Body of pancreas (tissue), 4 donors: ENCODE data around the gene GLG1. TPM values are rescaled to one million over a fixed set of nuclear protein-coding genes. Genes with fewer than 3 reads are reported as not detected.
"Not testable (repeated sequence)": the region's sequence is repeated elsewhere in the genome, so short reads cannot be mapped to it uniquely, and the experiment has no call there.

Experiments
- ATAC-seq: fragments of 150-250 bp; one replicate; pipeline ENCODE4 v1.9.1; 2016
- DNase-seq, 4 donors: peaks; one replicate each; pipeline ENCODE4 v3.0.0-alpha.2; 2019
- H3K27ac ChIP-seq, 4 donors: fragments of 200-600 bp; sonication (generic); 1 replicate in 3 of 4; 2 replicates in 1 of 4; pipeline versions ENCODE4 v1.5.1 to v1.6.1; 2016 to 2019; ENCODE audit warnings: mild to moderate bottlenecking in 1 of 4, mixed read lengths in 1 of 4, moderate library complexity in 1 of 4
- H3K27me3 ChIP-seq, 2 donors: fragments of 200-600 bp; sonication (generic); one replicate each; pipeline ENCODE4 v1.6.0; 2016; ENCODE audit warnings: mild to moderate bottlenecking in 1 of 2
- H3K36me3 ChIP-seq, 2 donors: fragments of 200-600 bp; sonication (generic); replicated peaks in 1 of 2; 2 replicates each; pipeline ENCODE4 v1.5.1; 2016; ENCODE audit warnings: low read depth in 2 of 2; ENCODE audit not compliant: insufficient read depth in 1 of 2
- H3K4me1 ChIP-seq: fragments of 200-600 bp; sonication (generic); one replicate; pipeline ENCODE4 v1.6.0; 2016
- H3K4me3 ChIP-seq, 2 donors: fragments of 200-600 bp; sonication (generic); 1 replicate in 1 of 2; 2 replicates in 1 of 2; pipeline ENCODE4 v1.5.1; 2016 to 2019
- H3K9me3 ChIP-seq, 3 donors: fragments of 200-600 bp; sonication (generic); 1 replicate in 2 of 3; 2 replicates in 1 of 3; pipeline ENCODE4 v1.5.1; 2016
- CTCF ChIP-seq, 7 experiments: fragments of 450-650 bp in 4 of 7; fragments of 200-600 bp in 3 of 7; sonication (generic) in 3 of 7; IDR thresholded peaks; one replicate each; pipeline ENCODE4 v1.5.1; 2016 to 2019; ENCODE audit warnings: antibody characterized with exemption in 7 of 7
- POLR2A ChIP-seq, 3 donors: fragments of 450-650 bp; IDR thresholded peaks; one replicate each; pipeline ENCODE4 v1.6.1; 2016; ENCODE audit warnings: antibody characterized with exemption in 3 of 3, mild to moderate bottlenecking in 2 of 3
- WGBS, 2 donors: methylation state at CpG; one replicate each; pipeline ENCODE4 v1.1.5; 2017; 5-methylcytosine and 5-hydroxymethylcytosine counted together
- intact Hi-C: fragments of 100-400 bp; cut with DNase I; formaldehyde crosslinking; loops from one replicate; pipeline ENCODE4 v1.15.1; 2023
- total RNA-seq, 2 donors: library from RNA; depleted of rRNA; stranded (reverse); fragments of >200 nt; gene quantifications; one replicate each; pipeline ENCODE4 v1.1.0, GENCODE V29; 2016

GLG1 gene
- total RNA-seq, 2 donors from 2014 or later, result 103 to 144 TPM

GRCh38 chr16:74556375-74556922 lies 50.5 kb downstream of the GLG1 start:
- Histone ChIP-seq H3K27me3 (no peaks in the 10 kb centered on the region), H3K4me3 (no peak overlapping the region), H3K4me1 (peaks cover 7% of the 10 kb centered on the region), H3K9me3 (no peaks in the 10 kb centered on the region), H3K27ac (no peak overlapping the region), H3K36me3 (no peaks in the 10 kb centered on the region)
- WGBS, 2 donors, result 83 to 95% methylated on average over 1 of the region's 1 CpG
- ATAC-seq (no peak), DNase-seq (no peak)
- intact Hi-C loops, result no loop called here
- TF ChIP-seq CTCF (IDR thresholded peaks at IDR 0.05) (no peak), POLR2A (IDR thresholded peaks at IDR 0.05) (no peak)

GRCh38 chr16:74552357-74552756 lies 54.6 kb downstream of the GLG1 start:
- 95 to 100% methylated on average over 1 to 5 of the region's 6 CpGs for WGBS, 2 donors
- intact Hi-C loops, H3K4me1 ChIP-seq, ATAC-seq, DNase-seq, H3K9me3 ChIP-seq, H3K4me3 ChIP-seq, H3K36me3 ChIP-seq, H3K27ac ChIP-seq, H3K27me3 ChIP-seq: not testable (repeated sequence)

GRCh38 chr16:74550227-74551019 lies 56.5 kb downstream of the GLG1 start:
- H3K27me3 ChIP-seq, DNase-seq, H3K27ac ChIP-seq, H3K36me3 ChIP-seq, H3K4me1 ChIP-seq, ATAC-seq, H3K9me3 ChIP-seq, H3K4me3 ChIP-seq, intact Hi-C loops: not testable (repeated sequence)
- WGBS, 2 donors, result 57 to 79% methylated on average over 7 of the region's 7 CpGs

- intact Hi-C loops, H3K27me3 ChIP-seq, H3K4me1 ChIP-seq, H3K27ac ChIP-seq, H3K4me3 ChIP-seq, H3K36me3 ChIP-seq, ATAC-seq, H3K9me3 ChIP-seq, DNase-seq: not testable (repeated sequence)
- 90 to 100% methylated on average over 4 of the region's 4 CpGs for WGBS, 2 donors
These were observed 60.8 kb downstream of the GLG1 start for GRCh38 chr16:74546112-74546511.

- ATAC-seq, intact Hi-C loops, H3K4me1 ChIP-seq, H3K27ac ChIP-seq, H3K9me3 ChIP-seq, H3K27me3 ChIP-seq, H3K4me3 ChIP-seq, DNase-seq, H3K36me3 ChIP-seq: not testable (repeated sequence)
- WGBS, 2 donors, result 58 to 62% methylated on average over 2 of the region's 3 CpGs
These were observed 63.9 kb downstream of the GLG1 start for GRCh38 chr16:74542911-74543578.

- DNase-seq, result peak in 3 of 4 donors; percentile 24 to 40 (median 33)
- H3K27ac ChIP-seq, H3K9me3 ChIP-seq, H3K36me3 ChIP-seq, H3K4me3 ChIP-seq, ATAC-seq, H3K4me1 ChIP-seq, H3K27me3 ChIP-seq, intact Hi-C loops: not testable (repeated sequence)
- WGBS, 2 donors, result 10 to 27% methylated on average over 4 to 6 of the region's 6 CpGs
These were observed 66.3 kb downstream of the GLG1 start for GRCh38 chr16:74540663-74541062.

- intact Hi-C loops, DNase-seq, H3K27ac ChIP-seq, H3K4me3 ChIP-seq, H3K36me3 ChIP-seq, H3K9me3 ChIP-seq, H3K4me1 ChIP-seq, H3K27me3 ChIP-seq, ATAC-seq: not testable (repeated sequence)
- WGBS, 2 donors, result no CpG with 5 or more reads among the region's 3 CpGs
These were observed 68.1 kb downstream of the GLG1 start for GRCh38 chr16:74538801-74539200.

GRCh38 chr16:74537746-74538145 lies 69.2 kb downstream of the GLG1 start:
- H3K9me3 ChIP-seq, intact Hi-C loops, H3K27ac ChIP-seq, H3K4me3 ChIP-seq, ATAC-seq, H3K27me3 ChIP-seq, H3K36me3 ChIP-seq, H3K4me1 ChIP-seq, DNase-seq: not testable (repeated sequence)
- 85 to 93% methylated on average over 1 of the region's 1 CpG for WGBS, 2 donors

GRCh38 chr16:74534650-74535049 lies 72.3 kb downstream of the GLG1 start:
- H3K36me3 ChIP-seq, H3K4me1 ChIP-seq, intact Hi-C loops, H3K4me3 ChIP-seq, H3K27me3 ChIP-seq, DNase-seq, H3K27ac ChIP-seq, H3K9me3 ChIP-seq, ATAC-seq: not testable (repeated sequence)
- WGBS, 2 donors, result 63% methylated on average over 4 of the region's 4 CpGs; no CpG with 5 or more reads in 1 of the 2 donors
